Liver (tissue), 9 donors: Measurements from ENCODE around the gene VAV3. TPM values are rescaled to one million over a fixed set of nuclear protein-coding genes. Genes with fewer than 3 reads are reported as not detected.

ENCODE experiments used
- DNase-seq: peaks from one replicate; pipeline ENCODE4 v3.0.0-alpha.2; 2017; ENCODE audit warnings: low spot score
- H3K27ac ChIP-seq, 2 donors: one replicate each; pipeline ENCODE4 v1.7.0; 2013; ENCODE audit warnings: inconsistent platforms in 2 of 2, low read length in 2 of 2, control low read depth in 1 of 2, low read depth in 1 of 2, mild to moderate bottlenecking in 1 of 2
- H3K27me3 ChIP-seq, 4 donors: one replicate each; pipeline versions ENCODE4 v1.6.1 to v1.7.0; 2013; ENCODE audit warnings: low read length in 3 of 4, inconsistent platforms in 1 of 4, mild to moderate bottlenecking in 1 of 4, moderate library complexity in 1 of 4; ENCODE audit not compliant: control insufficient read depth in 4 of 4, insufficient read depth in 4 of 4
- H3K36me3 ChIP-seq, 4 donors: one replicate each; pipeline versions ENCODE4 v1.6.1 to v1.7.0; 2013; ENCODE audit warnings: low read length in 3 of 4, mild to moderate bottlenecking in 3 of 4, low read depth in 1 of 4, moderate library complexity in 1 of 4; ENCODE audit not compliant: control insufficient read depth in 4 of 4, insufficient read depth in 3 of 4
- H3K4me1 ChIP-seq, 4 donors: one replicate each; pipeline versions ENCODE4 v1.6.1 to v1.7.0; 2013; ENCODE audit warnings: low read length in 3 of 4, mild to moderate bottlenecking in 3 of 4, moderate library complexity in 1 of 4; ENCODE audit not compliant: control insufficient read depth in 4 of 4, insufficient read depth in 4 of 4
- H3K4me3 ChIP-seq, 3 donors: one replicate each; pipeline versions ENCODE4 v1.6.1 to v1.7.0; 2013; ENCODE audit warnings: low read length in 3 of 3, control low read depth in 1 of 3, low read depth in 1 of 3, mild to moderate bottlenecking in 1 of 3
- H3K9ac ChIP-seq, 2 donors: one replicate each; pipeline ENCODE4 v1.7.0; 2013; ENCODE audit warnings: low read length in 2 of 2, mild to moderate bottlenecking in 2 of 2, moderate library complexity in 2 of 2, control low read depth in 1 of 2, low read depth in 1 of 2
- H3K9me3 ChIP-seq, 4 donors: one replicate each; pipeline versions ENCODE4 v1.6.1 to v1.7.0; 2013; ENCODE audit warnings: low read length in 3 of 4; ENCODE audit not compliant: control insufficient read depth in 4 of 4
- ATF3 ChIP-seq: IDR thresholded peaks from 2 replicates; pipeline ENCODE4 v1.6.1; 2016; ENCODE audit warnings: antibody characterized with exemption
- CTCF ChIP-seq: fragments of 150-350 bp; IDR thresholded peaks from 2 replicates; pipeline ENCODE4 v1.5.1; 2017; ENCODE audit warnings: improper control_type of control experiment, low read depth, low read length; ENCODE audit not compliant: missing input control
- EGR1 ChIP-seq, 2 donors: IDR thresholded peaks; 2 replicates each; pipeline ENCODE4 v1.6.1; 2016 to 2018; ENCODE audit warnings: antibody characterized with exemption in 2 of 2, low read depth in 2 of 2
- FOXA2 ChIP-seq: IDR thresholded peaks from 2 replicates; pipeline ENCODE4 v1.6.1; 2016; ENCODE audit warnings: antibody characterized with exemption
- GABPA ChIP-seq, 2 donors: IDR thresholded peaks in 1 of 2; conservative IDR thresholded peaks in 1 of 2; 2 replicates each; pipeline ENCODE4 v1.6.1; 2016; ENCODE audit warnings: antibody characterized with exemption in 2 of 2, mild to moderate bottlenecking in 1 of 2, moderate library complexity in 1 of 2
- HNF4A ChIP-seq, 2 donors: conservative IDR thresholded peaks; 2 replicates each; pipeline ENCODE4 v1.6.1; 2016; ENCODE audit warnings: antibody characterized with exemption in 2 of 2, mild to moderate bottlenecking in 2 of 2
- HNF4G ChIP-seq: IDR thresholded peaks from 2 replicates; pipeline ENCODE4 v1.6.1; 2016; ENCODE audit warnings: antibody characterized with exemption
- JUND ChIP-seq, 2 donors: IDR thresholded peaks; 2 replicates each; pipeline ENCODE4 v1.6.1; 2016; ENCODE audit warnings: antibody characterized with exemption in 2 of 2
- MAX ChIP-seq: IDR thresholded peaks from 2 replicates; pipeline ENCODE4 v1.6.1; 2016; ENCODE audit warnings: antibody characterized with exemption
- NR2F2 ChIP-seq: IDR thresholded peaks from 2 replicates; pipeline ENCODE4 v1.6.1; 2016; ENCODE audit warnings: antibody characterized with exemption
- REST ChIP-seq: IDR thresholded peaks from 2 replicates; pipeline ENCODE4 v1.6.1; 2016; ENCODE audit warnings: antibody characterized with exemption, mild to moderate bottlenecking
- RXRA ChIP-seq, 2 donors: IDR thresholded peaks; 2 replicates each; pipeline ENCODE4 v1.6.1; 2017 to 2018; ENCODE audit warnings: antibody characterized with exemption in 2 of 2, mild to moderate bottlenecking in 1 of 2
- SP1 ChIP-seq: IDR thresholded peaks from 2 replicates; pipeline ENCODE4 v1.6.1; 2018; ENCODE audit warnings: antibody characterized with exemption, mild to moderate bottlenecking
- TAF1 ChIP-seq: conservative IDR thresholded peaks from 2 replicates; pipeline ENCODE4 v1.6.1; 2016; ENCODE audit warnings: antibody characterized with exemption, mild to moderate bottlenecking
- ZBTB33 ChIP-seq: IDR thresholded peaks from 2 replicates; pipeline ENCODE4 v1.6.1; 2016; ENCODE audit warnings: antibody characterized with exemption
- WGBS: extraction: QIAGEN DNeasy Blood & Tissue Kit; methylation state at CpG from one replicate; pipeline ENCODE4 v1.1.7; 2013; 5-methylcytosine and 5-hydroxymethylcytosine counted together
- polyA plus RNA-seq, 2 donors: library from polyadenylated mRNA; stranded (reverse) in 1 of 2; unstranded in 1 of 2; fragments of 200-250 nt in 1 of 2; fragments of >200 nt in 1 of 2; fragmentation: Nextera tagmentation in 1 of 2; extraction: Ambion mirVana in 1 of 2; gene quantifications; one replicate each; pipeline versions ENCODE4 v1.2.1 to v1.2.3, GENCODE V29; 2013 to 2015
- total RNA-seq, 2 donors: library from RNA; depleted of rRNA; stranded (reverse); fragments of >200 nt; gene quantifications; one replicate each; pipeline ENCODE4 v1.2.3, GENCODE V29; 2014
- donor health status: healthy.
- donor health status: healthy.
- donor health status: healthy.
- donor health status: healthy.
- donor health status: healthy.

VAV3 gene
- total and polyA plus RNA-seq, 4 donors = 0.46 to 4.8 (median 2.7) TPM

GRCh38 chr1:107781245-107781644 lies 183.7 kb downstream of the VAV3 start:
- Histone ChIP-seq H3K9ac (no peak overlapping the region), H3K27me3 (no peaks in the 10 kb centered on the region), H3K36me3 (no peaks in the 10 kb centered on the region), H3K4me1 (no peaks in the 10 kb centered on the region), H3K9me3 (no peaks in the 10 kb centered on the region), H3K4me3 (no peak overlapping the region), H3K27ac (no peak overlapping the region)
- no peak for DNase-seq
- 73% methylated on average over 2 of the region's 2 CpGs for WGBS
- TF ChIP-seq MAX = no peak
- TF ChIP-seq TAF1 = no peak
- no peak for TF ChIP-seq FOXA2
- TF ChIP-seq EGR1 (IDR thresholded peaks at IDR 0.05; ENCODE audit: low read depth in 2 of 2) = no peak
- no peak for TF ChIP-seq ATF3
- no peak for TF ChIP-seq HNF4G
- TF ChIP-seq SP1 = no peak

GRCh38 chr1:107777664-107778047 lies 187.3 kb downstream of the VAV3 start:
- DNase-seq = no peak
- Histone ChIP-seq H3K9me3 (no peaks in the 10 kb centered on the region), H3K36me3 (no peaks in the 10 kb centered on the region), H3K27ac (no peak overlapping the region), H3K4me3 (no peak overlapping the region), H3K9ac (no peak overlapping the region), H3K27me3 (no peaks in the 10 kb centered on the region), H3K4me1 (no peaks in the 10 kb centered on the region)
- WGBS = 73% methylated on average over 3 of the region's 3 CpGs
- no peak for TF ChIP-seq CTCF

GRCh38 chr1:107776900-107777663 lies 187.9 kb downstream of the VAV3 start:
- Histone ChIP-seq H3K27ac (no peak overlapping the region), H3K4me3 (no peak overlapping the region), H3K9me3 (no peaks in the 10 kb centered on the region), H3K4me1 (no peaks in the 10 kb centered on the region), H3K27me3 (no peaks in the 10 kb centered on the region), H3K36me3 (no peaks in the 10 kb centered on the region), H3K9ac (no peak overlapping the region)
- no peak for DNase-seq
- no peak for TF ChIP-seq GABPA (IDR thresholded peaks at IDR 0.05 in 1 of 2, conservative IDR thresholded peaks at IDR 0.05 in 1 of 2)
- no peak for TF ChIP-seq HNF4A (conservative IDR thresholded peaks at IDR 0.05)
- no peak for TF ChIP-seq JUND (IDR thresholded peaks at IDR 0.05)
- no peak for TF ChIP-seq REST
- TF ChIP-seq RXRA (IDR thresholded peaks at IDR 0.05) = no peak
- TF ChIP-seq SP1 = no peak
- no peak for TF ChIP-seq ZBTB33
- no peak for TF ChIP-seq NR2F2
- TF ChIP-seq TAF1 = no peak
- TF ChIP-seq ATF3 = no peak
- 73% methylated on average over 4 of the region's 4 CpGs for WGBS
